NCI-H2196 treated with DMSO at 0.1 percent for 48 hours (cell line): ENCODE results near the gene GNLY.

Experiments
- DNase-seq: peaks from one replicate; lab custom pipeline; 2025; ENCODE audit not compliant: unreplicated experiment; lab: John Stamatoyannopoulos, UW

The GNLY gene

DNA sequence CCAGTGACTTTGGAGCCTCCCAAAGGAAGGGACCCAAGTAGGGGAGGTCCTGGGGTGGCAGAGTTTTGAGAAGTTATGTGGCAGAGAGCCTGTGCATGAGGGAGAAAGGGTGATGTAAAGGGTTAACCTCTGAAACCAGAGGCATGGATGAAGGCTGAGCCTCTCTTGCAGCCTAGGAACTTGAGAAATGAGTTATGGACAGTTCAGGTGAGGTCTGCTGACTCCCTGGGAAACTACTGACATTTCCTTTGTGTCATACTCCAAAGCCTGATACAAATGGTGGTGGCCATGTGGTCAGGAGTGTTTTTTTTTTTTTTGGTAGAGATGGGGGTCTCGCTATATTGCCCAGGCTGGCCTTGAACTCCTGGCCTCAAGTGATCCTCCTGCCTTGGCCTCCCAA is 12.4 kb upstream of the GNLY start:
- DNase-seq, result no peak

DNA sequence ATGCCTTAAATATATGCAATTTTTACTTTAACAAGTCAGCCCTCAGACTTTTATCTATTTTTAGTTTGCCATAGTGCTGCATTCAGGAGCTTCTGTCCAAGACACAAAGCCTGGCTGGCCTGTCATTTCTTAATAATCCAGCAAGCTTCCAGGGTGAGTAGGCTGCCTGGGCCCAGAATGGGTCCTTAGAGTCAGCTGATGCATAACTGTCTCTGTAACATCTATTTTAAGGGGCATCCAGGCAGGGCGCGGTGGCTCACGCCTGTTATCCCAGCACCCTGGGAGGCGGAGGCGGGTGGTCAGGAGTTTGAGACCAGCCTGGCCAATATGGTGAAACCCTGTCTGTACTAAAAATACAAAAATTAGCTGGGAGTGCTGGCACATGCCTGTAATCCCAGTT is 11.8 kb upstream of the GNLY start:
- DNase-seq, result no peak

DNA sequence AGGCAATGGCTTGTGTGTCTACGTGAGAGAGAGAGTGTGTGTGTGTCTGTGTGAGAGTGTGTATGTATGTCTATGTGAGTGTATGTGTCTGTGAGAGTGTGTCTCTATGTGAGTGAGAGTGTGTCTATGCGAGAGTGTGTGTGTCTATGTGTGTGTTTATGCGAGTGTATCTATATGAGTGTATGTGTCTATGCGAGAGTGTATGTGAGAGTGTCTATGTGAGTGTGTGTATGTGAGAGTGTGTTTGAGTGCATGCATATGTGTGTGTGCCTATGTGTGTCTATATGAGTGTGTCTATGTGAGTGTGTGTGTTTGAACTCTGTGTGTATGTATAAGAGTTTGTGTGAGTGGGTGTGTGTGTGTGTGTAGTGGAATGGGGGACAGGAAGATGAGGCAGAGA is 9.8 kb upstream of the GNLY start:
- no peak for DNase-seq

DNA sequence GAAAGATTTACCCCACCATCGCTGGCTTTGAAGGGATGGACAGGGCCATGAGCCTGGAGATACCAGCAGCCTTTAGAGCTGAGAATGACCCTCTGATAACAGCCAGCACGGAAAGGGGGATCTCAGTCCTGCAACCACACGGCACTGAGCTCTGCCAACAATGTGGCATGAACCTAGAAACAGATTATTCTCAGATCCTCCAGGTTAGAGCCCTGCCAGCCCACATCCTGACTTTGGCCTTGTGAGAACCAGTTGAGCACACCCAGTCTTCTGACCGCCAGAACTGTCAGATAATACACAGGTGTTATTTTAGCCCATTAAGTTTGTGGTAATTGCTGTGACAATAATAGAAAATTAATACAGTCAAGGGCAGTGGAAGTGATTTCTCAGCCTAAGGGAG is 9.4 kb upstream of the GNLY start:
- DNase-seq, result no peak

DNA sequence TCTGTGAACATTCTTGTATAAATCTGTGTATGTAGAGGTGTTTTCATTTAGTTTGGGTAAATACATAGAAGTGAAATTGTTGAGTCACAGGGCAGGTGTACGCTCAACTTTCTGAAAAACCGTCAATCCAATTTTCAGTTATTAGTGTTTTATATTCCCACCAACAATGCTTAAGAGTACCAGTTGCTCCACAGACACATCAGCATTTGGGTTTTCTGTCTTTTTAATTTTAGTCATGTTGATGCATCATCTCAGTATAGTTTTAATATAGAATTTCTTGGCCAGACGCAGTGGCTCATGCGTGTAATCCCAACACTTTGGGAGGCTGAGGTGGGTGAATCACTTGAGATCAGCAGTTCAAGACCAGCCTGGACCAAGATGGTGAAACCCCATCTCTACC is 3.2 kb upstream of the GNLY start:
- no peak for DNase-seq

DNA sequence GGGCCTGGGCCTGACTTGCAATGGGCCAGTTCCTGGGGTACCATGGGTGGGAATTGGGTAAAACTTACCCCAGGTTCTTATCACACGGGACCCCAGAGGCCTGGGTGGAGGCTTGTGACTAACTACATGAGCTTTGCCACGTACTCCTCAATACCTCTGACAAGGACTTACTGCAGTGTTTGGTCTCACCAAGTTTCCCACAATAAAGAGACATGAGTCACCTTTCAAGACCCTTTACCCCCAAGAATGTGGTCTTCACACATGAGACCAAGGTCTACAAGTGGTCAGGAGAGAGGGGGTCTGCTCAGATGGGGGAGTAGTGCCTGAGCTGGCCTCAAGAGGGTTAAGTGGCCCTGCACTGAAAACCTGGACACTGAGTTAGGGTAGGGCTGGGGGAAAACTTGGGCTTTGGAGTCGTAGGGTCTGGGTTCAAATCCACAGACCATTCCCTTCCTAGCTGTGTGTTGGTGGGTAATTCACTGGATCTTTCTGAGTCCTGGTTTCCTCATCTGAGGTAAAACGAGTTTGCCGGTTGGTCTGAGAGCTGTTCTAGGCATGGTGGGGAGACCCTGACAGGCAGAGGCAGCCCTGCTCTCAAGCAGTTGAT is 2.0 kb upstream of the GNLY start:
- no peak for DNase-seq

DNA sequence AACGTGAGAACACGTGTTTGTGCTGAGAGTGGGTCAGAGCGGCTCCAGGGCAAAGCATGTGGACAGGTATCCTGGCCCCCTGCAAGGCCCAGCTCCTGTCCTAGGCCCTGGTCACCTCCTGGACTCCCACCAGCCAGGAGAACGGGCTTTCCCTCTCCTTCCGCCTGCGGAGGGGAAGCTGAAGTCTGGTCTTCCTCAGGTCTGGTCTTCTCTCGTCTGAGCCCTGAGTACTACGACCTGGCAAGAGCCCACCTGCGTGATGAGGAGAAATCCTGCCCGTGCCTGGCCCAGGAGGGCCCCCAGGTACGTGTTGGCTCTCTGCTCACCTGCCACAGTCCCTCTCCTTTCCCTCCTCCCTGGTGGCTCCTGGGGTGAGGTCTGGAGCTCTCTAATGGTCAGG is 963 bp downstream of the GNLY start:
- DNase-seq, result no peak

DNA sequence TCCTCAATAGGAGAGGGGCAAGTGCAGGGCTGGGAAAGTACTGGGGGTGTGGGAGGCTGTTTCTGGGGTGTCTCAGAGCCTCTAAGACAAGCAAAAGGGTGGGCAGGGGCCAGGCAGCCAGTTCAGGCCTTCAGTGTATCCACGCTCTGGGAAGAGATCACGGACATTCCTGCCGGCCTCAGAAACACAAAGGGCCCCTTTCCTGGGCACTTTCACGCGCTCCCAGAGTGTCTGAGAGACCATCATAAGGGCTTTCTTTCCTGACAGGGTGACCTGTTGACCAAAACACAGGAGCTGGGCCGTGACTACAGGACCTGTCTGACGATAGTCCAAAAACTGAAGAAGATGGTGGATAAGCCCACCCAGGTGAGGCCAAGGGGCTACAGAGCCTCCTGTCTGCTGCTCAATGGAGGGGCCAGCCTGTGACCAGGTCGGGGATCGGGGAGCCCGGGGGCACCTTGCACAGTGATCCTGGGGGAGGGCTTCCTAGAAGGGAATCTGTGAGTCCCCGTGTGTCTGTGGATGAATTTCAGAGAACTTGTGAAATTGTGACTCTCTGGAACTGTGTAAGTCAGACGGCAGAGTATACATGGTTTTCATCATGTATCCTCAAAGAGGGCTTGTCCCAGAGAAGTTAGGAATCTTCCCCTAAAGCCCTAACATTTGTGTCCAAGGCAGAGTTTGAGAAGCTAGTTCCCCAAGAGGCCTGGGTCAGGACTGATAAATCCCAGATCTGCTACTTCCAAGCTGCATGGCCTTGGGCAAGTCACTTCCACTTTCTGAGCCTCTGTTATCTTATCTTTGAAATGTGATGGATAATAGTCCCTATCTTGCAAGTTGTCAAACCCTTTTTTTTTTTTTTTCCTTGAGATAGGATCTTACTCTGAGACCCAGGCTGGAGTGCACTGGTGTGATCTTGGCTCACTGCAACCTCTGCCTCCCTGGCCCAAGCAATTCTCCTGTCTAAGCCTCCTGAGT is 1.8 kb downstream of the GNLY start:
- DNase-seq, result no peak

DNA sequence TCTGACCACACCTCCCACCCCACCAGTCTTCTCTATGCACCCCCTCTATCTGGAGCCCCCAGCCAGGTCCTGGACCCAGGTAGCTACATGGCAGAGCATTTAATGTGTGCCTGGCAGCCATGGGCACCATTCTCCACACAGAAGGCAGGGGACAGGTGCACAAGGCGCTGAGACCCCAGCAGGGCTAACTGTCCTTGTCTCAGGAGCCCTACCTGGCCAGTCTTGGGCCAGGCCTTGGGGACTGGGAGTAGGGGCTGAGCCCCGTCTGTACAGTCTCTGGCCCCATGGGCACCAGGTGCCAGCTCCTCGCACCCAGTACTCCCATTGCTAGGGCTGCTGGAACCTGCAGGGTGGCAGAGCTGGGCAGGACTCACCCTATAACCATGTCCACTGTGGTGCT is 2.9 kb downstream of the GNLY start:
- DNase-seq, result no peak

DNA sequence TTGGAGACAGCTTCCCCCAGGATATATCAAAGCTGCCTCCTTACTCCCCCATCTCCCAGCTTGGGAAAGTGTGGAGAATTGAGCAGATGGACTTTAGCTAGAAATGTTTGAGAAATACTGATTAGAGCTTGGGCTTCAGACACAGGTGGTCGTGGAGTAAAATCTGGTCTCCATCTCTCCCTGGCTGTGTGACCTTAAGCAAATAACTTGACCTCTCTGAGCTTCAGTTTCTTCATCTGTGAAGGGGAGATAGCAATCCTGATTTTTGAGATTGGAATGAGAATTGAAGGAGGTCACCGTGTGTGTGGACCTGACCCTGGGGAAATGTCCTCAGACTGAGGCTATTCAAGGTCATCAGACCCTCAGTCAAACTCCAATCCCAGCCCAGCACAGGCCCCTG is 3.6 kb downstream of the GNLY start:
- no peak for DNase-seq

DNA sequence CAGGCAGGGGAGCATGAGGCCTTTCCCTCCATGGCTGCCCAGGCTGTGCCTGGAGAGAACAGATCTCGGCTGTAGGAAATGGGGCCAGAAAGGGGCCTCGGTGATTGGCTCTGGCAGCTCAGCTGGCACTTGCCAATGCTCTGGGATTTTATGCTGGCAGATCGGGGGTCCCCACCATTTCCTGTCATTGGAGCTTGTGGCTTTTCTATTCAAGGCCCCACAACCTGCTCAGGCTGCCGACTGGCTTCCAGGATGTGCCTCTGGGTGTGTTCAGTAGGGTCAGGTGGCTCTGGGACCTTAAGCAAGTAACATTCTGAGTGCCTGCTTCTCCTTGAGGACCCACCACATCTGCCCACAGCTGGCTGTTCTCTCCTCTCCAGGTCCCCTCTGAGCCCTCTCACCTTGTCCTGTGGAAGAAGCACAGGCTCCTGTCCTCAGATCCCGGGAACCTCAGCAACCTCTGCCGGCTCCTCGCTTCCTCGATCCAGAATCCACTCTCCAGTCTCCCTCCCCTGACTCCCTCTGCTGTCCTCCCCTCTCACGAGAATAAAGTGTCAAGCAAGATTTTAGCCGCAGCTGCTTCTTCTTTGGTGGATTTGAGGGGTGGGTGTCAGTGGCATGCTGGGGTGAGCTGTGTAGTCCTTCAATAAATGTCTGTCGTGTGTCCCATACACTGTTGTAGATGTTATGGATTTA is 4.2 kb downstream of the GNLY start:
- DNase-seq, result no peak

DNA sequence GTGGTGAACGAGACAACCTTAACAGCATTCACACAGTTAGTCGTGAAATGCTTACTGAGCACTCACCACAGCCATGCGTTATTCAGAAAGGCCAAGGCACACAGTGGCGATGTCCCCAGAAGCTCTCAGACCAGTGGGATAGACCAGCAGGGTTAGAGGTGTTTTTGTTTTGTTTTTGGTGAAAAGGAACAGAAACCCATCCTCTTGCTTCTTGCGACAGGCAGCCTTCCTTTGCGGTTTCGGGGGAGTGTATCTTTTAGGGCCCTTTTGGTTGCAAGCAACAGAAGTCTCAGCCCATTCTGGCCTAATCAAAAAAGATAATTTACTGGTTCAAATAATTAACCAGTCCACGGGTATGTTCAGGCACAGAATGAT is 4.7 kb downstream of the GNLY start:
- no peak for DNase-seq

DNA sequence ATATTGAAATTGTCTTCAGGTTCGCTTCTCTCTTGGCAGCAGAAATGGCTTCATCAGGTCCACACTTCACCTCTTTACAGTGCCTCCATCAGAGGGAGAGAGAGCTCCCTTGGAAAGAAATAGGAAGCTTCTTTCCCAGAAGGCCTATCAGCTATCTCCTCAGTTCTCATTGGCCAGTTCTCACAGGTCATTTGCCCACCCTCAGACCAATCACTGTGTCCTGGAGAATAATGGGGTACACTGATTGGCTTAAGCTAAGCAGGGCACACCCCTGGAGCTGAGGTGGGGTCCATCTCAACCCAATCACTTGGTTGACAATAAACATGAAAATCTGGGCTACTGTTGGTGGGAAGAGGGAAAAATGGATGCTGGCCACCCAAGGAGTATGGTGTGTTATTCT is 5.2 kb downstream of the GNLY start:
- no peak for DNase-seq

DNA sequence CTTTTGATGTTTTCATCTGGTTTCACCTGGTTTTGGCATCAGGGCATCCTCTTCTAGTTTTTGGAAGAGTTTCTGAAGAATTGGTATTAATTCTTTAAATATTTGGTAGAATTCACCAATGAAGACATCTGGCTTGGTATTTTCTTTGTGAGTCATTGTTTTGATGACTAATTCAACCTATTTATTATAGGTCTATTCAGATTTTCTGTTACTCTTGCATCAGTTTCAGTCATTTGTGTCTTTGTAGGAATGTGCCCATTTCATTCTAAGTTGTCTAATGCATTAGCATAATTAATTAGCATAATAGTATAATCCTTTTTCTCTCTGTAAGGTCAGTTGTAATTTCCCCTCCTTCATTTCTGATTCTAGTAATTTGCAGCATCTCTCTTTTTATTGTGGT is 8.0 kb downstream of the GNLY start:
- no peak for DNase-seq

DNA sequence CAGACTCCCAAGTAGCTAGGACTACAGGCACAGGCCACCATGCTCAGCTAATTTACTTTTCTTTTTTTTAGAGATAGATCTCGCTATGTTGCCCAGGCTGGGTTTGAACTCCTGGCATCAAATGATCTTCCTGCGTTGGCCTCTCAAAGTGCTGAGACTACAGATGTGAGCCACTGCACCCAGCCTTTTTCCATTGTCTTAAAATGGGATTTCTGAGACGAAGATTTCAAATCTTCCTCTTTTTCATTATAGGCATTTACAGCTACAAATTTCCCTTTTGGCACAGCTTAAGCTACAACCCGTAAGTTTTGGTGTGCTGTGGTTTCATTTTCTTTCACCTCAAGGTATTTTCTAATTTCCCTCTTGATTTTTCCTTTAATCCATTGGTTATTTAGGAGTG is 8.6 kb downstream of the GNLY start:
- DNase-seq, result no peak

DNA sequence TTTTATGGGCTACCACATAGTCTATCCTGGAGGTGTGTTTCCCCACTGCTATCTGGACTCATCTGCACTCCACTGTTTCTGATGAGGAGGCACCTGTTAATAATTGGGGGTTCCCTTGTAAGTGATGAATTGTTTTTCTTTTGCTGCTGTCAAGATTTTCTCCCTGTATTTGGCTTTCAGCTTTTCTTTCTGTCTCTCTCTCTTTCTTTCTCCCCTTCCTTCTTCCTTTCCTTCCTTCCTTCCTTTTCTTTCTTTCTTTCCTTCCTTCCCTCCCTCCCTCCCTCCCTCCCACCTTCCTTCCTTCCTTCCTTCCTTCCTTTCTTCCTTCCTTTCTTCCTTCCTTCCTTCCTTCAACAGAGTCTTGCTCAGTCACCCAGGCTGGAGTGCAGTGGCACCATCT is 9.2 kb downstream of the GNLY start:
- no peak for DNase-seq

DNA sequence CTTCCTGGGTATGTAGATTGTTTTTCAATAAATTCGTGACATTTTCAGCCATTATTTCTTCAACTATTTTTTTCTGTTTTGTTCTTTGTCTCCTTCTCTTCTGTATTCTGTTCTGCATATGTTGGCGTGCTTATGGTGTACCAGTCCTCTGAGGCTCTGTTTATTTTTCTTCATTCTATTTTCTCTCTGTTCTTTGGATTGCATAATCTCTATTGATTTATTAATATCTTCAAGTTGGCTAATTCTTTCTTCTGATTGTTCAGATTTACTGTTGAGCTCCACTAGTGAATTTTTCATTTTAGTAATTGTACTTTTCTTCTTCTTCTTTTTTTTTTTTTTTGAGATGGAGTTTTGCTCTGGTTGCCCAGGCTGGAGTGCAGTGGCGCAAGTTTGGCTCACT is 9.9 kb downstream of the GNLY start:
- DNase-seq, result no peak

DNA sequence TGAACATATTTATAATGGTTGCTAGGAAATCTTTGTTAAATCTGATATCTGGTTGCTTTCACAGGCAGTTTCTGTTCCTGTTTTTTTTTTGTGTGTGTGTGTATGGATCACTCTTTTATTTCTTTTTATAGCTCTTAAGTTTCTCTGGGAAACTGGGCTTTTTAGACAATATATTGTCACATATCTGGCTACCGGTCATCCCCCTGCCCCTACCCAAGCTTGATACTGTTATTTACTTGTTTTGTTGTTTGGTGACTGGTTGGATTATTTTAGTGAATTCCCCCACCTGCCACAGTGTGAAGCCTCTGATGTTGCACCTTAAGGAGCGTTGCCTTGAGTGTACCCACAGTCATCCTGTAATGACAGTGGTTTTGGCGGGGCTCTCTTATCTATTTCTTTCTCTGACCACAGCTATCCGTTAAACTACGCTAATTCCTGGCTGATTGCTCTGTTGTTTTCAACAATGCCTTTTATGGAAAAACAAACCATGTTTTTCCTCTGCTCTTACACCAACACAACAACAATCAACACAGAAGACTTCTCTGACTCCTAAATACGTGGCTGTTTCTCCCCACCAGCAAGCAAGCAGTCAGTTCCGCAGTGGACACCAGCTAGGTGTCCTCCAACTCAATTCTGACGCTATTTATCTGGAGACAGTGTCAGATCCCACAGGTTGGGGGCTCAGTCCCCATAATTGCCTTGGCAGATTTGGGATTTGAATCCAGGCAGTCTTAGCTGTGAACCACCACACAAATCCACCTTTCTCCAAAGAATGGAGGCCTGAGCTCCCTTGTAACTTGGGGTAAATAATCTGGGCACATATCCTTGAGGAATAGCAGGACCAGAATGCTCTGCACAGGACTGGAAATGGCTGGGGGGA is 10.9 kb downstream of the GNLY start:
- DNase-seq, result no peak

DNA sequence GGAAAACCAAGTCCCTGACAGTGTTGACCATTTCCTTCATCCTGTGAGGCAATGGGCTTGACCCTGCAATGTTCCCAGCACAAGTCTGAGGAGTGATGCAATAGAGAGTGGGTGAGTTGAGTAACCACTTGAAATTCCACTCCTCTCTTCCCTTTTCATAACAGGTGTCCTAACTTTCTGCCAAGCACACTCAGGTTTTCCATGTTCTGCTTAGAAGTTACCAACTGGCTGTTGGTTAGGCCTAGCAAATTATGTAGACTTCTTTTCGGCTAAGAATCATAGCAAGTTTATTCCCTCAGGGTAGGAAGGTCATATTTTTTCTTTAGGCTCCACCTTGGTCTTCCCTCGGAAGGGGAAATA is 11.5 kb downstream of the GNLY start:
- no peak for DNase-seq

DNA sequence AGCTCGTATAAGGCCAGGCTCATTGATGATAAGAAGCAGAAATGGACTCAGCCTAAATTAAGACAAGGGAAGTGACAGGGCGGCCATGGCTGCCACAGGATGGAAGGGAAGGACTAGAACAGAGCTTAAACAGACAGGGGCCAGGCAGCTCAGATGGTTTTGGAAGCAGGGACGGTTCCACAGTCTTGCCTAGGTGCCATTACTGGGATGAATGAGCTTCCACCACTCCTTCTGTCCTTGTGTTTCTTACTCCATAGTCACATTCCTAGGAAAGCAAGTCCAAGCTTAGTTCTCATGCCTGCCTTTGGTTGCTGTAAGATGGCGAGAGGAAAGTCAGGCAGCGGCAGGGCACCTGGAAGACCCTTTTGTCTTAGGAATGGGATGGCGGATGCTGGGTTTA is 11.9 kb downstream of the GNLY start:
- DNase-seq, result no peak

DNA sequence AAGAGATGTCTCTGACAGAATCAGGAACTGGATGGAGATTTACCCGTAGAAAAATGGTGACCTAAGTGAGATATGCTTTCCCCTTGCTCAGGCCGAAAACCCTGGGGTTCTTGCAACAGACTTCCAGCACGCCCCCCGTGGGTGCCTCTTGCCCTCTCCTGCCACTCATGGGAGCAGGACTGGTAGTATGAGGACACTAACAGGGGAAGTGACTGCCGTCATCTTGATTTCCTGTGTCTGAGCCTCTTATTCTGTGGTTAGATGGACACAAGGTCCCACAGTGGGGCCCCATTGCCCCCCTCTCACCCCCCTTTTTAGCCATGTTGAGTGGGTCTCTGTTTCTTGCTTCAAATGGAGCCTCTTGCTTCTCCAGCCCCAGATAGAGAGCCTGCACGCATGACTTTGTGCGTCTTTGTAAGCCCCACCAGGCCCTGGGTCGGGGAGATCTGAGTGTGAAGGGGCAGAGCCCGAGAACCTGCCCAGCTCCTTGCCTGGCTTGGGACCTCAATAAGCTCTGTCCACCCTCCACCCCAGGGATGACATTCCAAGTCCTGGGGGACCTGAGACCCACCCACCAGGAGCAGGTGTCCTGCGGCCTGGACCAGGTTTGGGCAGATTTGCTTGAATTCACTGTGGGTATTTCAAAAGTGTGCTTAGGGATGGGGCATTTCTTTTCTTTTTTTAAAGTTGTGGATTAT is 12.6 kb downstream of the GNLY start:
- no peak for DNase-seq
